Measurements from ENCODE around the gene URB1. TPM values are rescaled to one million over a fixed set of nuclear protein-coding genes. Genes with fewer than 3 reads are reported as not detected.
"Not testable (repeated sequence)": the region's sequence is repeated elsewhere in the genome, so short reads cannot be mapped to it uniquely, and the experiment has no call there.

The URB1 gene
- total RNA-seq, 1 donor from 2014 or later = 21.4 TPM

GRCh38 chr21:32279377-32279680 is 113.5 kb downstream of the URB1 start:
- peak overlapping the region; percentile 87 to 92 (median 88) for H3K9ac ChIP-seq (ENCODE audit: low read depth in 1 of 3, low read length in 3 of 3)
- peak overlapping the region; percentile 96 to 99 (median 99) for H3K4me3 ChIP-seq (ENCODE audit: low read length in 3 of 3)
- H3K36me3 ChIP-seq (ENCODE audit: control insufficient read depth in 3 of 3, insufficient read depth in 3 of 3, low read length in 3 of 3) = peaks cover 0 to 2% (median 1%) of the 10 kb centered on the region in 3 donors
- H3K27ac ChIP-seq (ENCODE audit: low read depth, low read length) = peak overlapping the region; percentile 44
- H3K9me3 ChIP-seq (ENCODE audit: control insufficient read depth in 3 of 3, low read length in 3 of 3) = no peaks in the 10 kb centered on the region
- H3K4me1 ChIP-seq (ENCODE audit: control insufficient read depth in 3 of 3, insufficient read depth in 3 of 3, low read length in 3 of 3) = peaks cover 15 to 21% (median 17%) of the 10 kb centered on the region in 3 donors
- H3K27me3 ChIP-seq (ENCODE audit: control insufficient read depth in 3 of 3, insufficient read depth in 3 of 3, low read length in 3 of 3) = no peaks in the 10 kb centered on the region

GRCh38 chr21:32278518-32279376 is 114.1 kb downstream of the URB1 start, which contains the start of gene MIS18A:
Gene MIS18A, minus strand, starts transcription at chr21:32279049. Its CDS starts 35 bp downstream, at chr21:32279014.
- H3K4me1 ChIP-seq (ENCODE audit: control insufficient read depth in 3 of 3, insufficient read depth in 3 of 3, low read length in 3 of 3) = peaks cover 15 to 21% (median 17%) of the 10 kb centered on the region in 3 donors
- no peaks in the 10 kb centered on the region for H3K9me3 ChIP-seq (ENCODE audit: control insufficient read depth in 3 of 3, low read length in 3 of 3)
- H3K9ac ChIP-seq (ENCODE audit: low read depth in 1 of 3, low read length in 3 of 3) = peak within 1 kb of the TSS; percentile 87 to 92 (median 88)
- peak within 1 kb of the TSS; percentile 44 for H3K27ac ChIP-seq (ENCODE audit: low read depth, low read length)
- H3K27me3 ChIP-seq (ENCODE audit: control insufficient read depth in 3 of 3, insufficient read depth in 3 of 3, low read length in 3 of 3) = no peaks in the 10 kb centered on the region
- H3K4me3 ChIP-seq (ENCODE audit: low read length in 3 of 3) = peak within 1 kb of the TSS; percentile 96 to 99 (median 99)
- H3K36me3 ChIP-seq (ENCODE audit: control insufficient read depth in 3 of 3, insufficient read depth in 3 of 3, low read length in 3 of 3) = peaks cover 0 to 5% (median 4%) of the 10 kb centered on the region in 3 donors

DNA sequence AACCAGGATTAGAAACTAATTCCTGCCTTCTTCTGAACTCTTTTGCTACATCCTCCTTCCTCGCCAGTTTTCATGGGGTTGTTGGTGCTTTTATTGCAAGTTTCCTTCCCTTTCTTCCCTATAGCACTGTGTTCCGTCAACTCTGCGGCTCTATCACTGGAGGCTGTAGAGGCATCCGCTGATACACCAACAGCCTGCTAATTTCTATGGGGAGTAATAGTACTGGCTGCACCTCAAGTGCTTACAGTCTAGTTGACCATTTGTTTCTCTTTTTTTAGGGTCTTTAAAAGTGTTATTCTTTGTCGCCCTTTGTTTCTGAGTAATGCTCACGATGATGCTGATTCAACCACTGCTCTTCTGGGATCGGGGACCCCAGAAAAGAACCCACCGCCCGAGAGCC is 114.7 kb downstream of the URB1 start:
- no peak overlapping the region for H3K27ac ChIP-seq (ENCODE audit: low read depth, low read length)
- no peaks in the 10 kb centered on the region for H3K27me3 ChIP-seq (ENCODE audit: control insufficient read depth in 3 of 3, insufficient read depth in 3 of 3, low read length in 3 of 3)
- peaks cover 0 to 6% (median 2%) of the 10 kb centered on the region in 3 donors for H3K36me3 ChIP-seq (ENCODE audit: control insufficient read depth in 3 of 3, insufficient read depth in 3 of 3, low read length in 3 of 3)
- peak overlapping the region; percentile 96 to 99 (median 99) for H3K4me3 ChIP-seq (ENCODE audit: low read length in 3 of 3)
- H3K4me1 ChIP-seq (ENCODE audit: control insufficient read depth in 3 of 3, insufficient read depth in 3 of 3, low read length in 3 of 3) = peaks cover 15 to 21% (median 17%) of the 10 kb centered on the region in 3 donors
- H3K9me3 ChIP-seq (ENCODE audit: control insufficient read depth in 3 of 3, low read length in 3 of 3) = no peaks in the 10 kb centered on the region
- peak overlapping the region in 2 of 3 donors; percentile 88 to 92 for H3K9ac ChIP-seq (ENCODE audit: low read depth in 1 of 3, low read length in 3 of 3)

DNA sequence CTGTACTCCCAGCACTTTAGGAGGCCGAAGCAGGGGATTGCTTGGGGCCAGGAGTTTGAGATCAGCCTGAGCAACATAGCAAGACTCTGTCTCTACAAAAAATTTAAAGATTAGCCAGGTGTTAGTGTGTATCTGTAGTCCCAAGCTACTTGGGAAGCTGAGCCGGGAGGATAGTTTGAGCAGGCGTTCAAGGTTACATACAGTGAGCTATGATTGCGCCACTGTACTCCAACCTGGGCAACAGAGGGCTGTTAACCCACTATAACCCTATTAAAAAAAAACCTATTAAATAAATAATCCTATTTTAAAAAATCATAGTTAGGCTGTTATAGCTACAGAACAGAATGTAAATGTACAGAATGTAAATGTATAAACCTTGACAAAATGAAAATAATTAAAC is 116.1 kb downstream of the URB1 start:
- Histone ChIP-seq H3K4me3 (ENCODE audit: low read length in 3 of 3) (no peak overlapping the region), H3K9ac (ENCODE audit: low read depth in 1 of 3, low read length in 3 of 3) (no peak overlapping the region), H3K36me3 (ENCODE audit: control insufficient read depth in 3 of 3, insufficient read depth in 3 of 3, low read length in 3 of 3) (peaks cover 2 to 6% (median 3%) of the 10 kb centered on the region in 3 donors), H3K27ac (ENCODE audit: low read depth, low read length) (no peak overlapping the region), H3K27me3 (ENCODE audit: control insufficient read depth in 3 of 3, insufficient read depth in 3 of 3, low read length in 3 of 3) (no peaks in the 10 kb centered on the region), H3K4me1 (ENCODE audit: control insufficient read depth in 3 of 3, insufficient read depth in 3 of 3, low read length in 3 of 3) (peaks cover 15 to 21% (median 17%) of the 10 kb centered on the region in 3 donors), H3K9me3 (ENCODE audit: control insufficient read depth in 3 of 3, low read length in 3 of 3) (no peaks in the 10 kb centered on the region)

GRCh38 chr21:32270748-32271147 is 122.1 kb downstream of the URB1 start:
- no peaks in the 10 kb centered on the region for H3K27me3 ChIP-seq (ENCODE audit: control insufficient read depth in 3 of 3, insufficient read depth in 3 of 3, low read length in 3 of 3)
- H3K9me3 ChIP-seq (ENCODE audit: control insufficient read depth in 3 of 3, low read length in 3 of 3) = no peaks in the 10 kb centered on the region
- no peaks in the 10 kb centered on the region for H3K4me1 ChIP-seq (ENCODE audit: control insufficient read depth in 3 of 3, insufficient read depth in 3 of 3, low read length in 3 of 3)
- no peak overlapping the region for H3K4me3 ChIP-seq (ENCODE audit: low read length in 3 of 3)
- no peak overlapping the region for H3K27ac ChIP-seq (ENCODE audit: low read depth, low read length)
- no peak overlapping the region for H3K9ac ChIP-seq (ENCODE audit: low read depth in 1 of 3, low read length in 3 of 3)
- peaks cover 2 to 20% (median 17%) of the 10 kb centered on the region in 3 donors for H3K36me3 ChIP-seq (ENCODE audit: control insufficient read depth in 3 of 3, insufficient read depth in 3 of 3, low read length in 3 of 3)

DNA sequence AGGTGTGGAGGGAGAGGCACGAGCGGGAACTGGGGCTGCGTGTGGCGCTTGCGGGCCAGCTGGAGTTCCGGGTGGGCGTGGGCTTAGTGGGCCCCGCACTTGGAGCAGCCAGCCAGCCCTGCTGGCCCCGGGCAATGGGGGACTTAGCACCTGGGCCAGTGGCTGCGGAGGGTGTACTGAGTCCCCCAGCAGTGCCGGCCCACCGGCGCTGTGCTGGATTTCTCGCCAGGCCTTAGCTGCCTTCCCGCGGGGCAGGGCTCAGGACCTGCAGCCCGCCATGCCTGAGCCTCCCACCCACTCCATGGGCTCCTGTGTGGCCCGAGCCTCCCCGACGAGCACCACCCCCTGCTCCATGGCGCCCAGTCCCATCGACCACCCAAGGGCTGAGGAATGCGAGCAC is 127.5 kb downstream of the URB1 start:
- H3K9me3 ChIP-seq (ENCODE audit: control insufficient read depth in 3 of 3, low read length in 3 of 3); H3K27ac ChIP-seq (ENCODE audit: low read depth, low read length); H3K4me1 ChIP-seq (ENCODE audit: control insufficient read depth in 3 of 3, insufficient read depth in 3 of 3, low read length in 3 of 3); H3K27me3 ChIP-seq (ENCODE audit: control insufficient read depth in 3 of 3, insufficient read depth in 3 of 3, low read length in 3 of 3); H3K4me3 ChIP-seq (ENCODE audit: low read length in 3 of 3); H3K9ac ChIP-seq (ENCODE audit: low read depth in 1 of 3, low read length in 3 of 3): not testable (repeated sequence)
- peaks cover 0 to 14% (median 11%) of the 10 kb centered on the region in 3 donors for H3K36me3 ChIP-seq (ENCODE audit: control insufficient read depth in 3 of 3, insufficient read depth in 3 of 3, low read length in 3 of 3)

- H3K9me3 ChIP-seq (ENCODE audit: control insufficient read depth in 3 of 3, low read length in 3 of 3) = no peaks in the 10 kb centered on the region
- H3K27me3 ChIP-seq (ENCODE audit: control insufficient read depth in 3 of 3, insufficient read depth in 3 of 3, low read length in 3 of 3) = no peaks in the 10 kb centered on the region
- no peak overlapping the region for H3K27ac ChIP-seq (ENCODE audit: low read depth, low read length)
- H3K4me3 ChIP-seq (ENCODE audit: low read length in 3 of 3) = no peak overlapping the region
- H3K4me1 ChIP-seq (ENCODE audit: control insufficient read depth in 3 of 3, insufficient read depth in 3 of 3, low read length in 3 of 3) = peaks cover 0 to 4% (median 2%) of the 10 kb centered on the region in 3 donors
- no peak overlapping the region for H3K9ac ChIP-seq (ENCODE audit: low read depth in 1 of 3, low read length in 3 of 3)
- peaks cover 0 to 4% (median 4%) of the 10 kb centered on the region in 3 donors for H3K36me3 ChIP-seq (ENCODE audit: control insufficient read depth in 3 of 3, insufficient read depth in 3 of 3, low read length in 3 of 3)
Observed at GRCh38 chr21:32261929-32262328, 130.9 kb downstream of the URB1 start.

Small RNA genes lying within 50 kb of the gene (small RNA-seq; reads per million reads assigned to genes)
- gene SNORA80A = 10.0 reads per million, percentile 92 among the genes with 10 or more reads in this experiment

Other genes starting within 250 kb of the URB1 start
- gene MIS18A, start 114.0 kb downstream of the URB1 start, total RNA-seq = 5.7 TPM
- gene MRAP, start 94.2 kb downstream of the URB1 start, total RNA-seq = 2.6 TPM
- 0.52 TPM for gene EVA1C, start 19.7 kb upstream of the URB1 start, total RNA-seq
- not detected for gene TCP10L, start 192.5 kb upstream of the URB1 start, total RNA-seq
- 14.6 TPM for gene CFAP298, start 219.4 kb upstream of the URB1 start, total RNA-seq

Data from skeletal muscle tissue (tissue), 5 donors.